ENCODE measurements around the gene METTL16. TPM values are rescaled to one million over a fixed set of nuclear protein-coding genes. Genes with fewer than 3 reads are reported as not detected.
A peak's percentile ranks its signal among the peaks of the same experiment; 100 is the strongest.

The METTL16 gene
- total and polyA plus RNA-seq, 2 of the 4 experiments (the other 2 are of a cell fraction), result 11.8 to 15.4 TPM

- DNase-seq, result no peak
- POLR2A ChIA-PET (ENCODE audit: unreplicated experiment), result interaction anchor here (1.2 kb wide), 1 partner anchor 10 kb away, joined by 3 read pairs; no protein-coding TSS in a partner anchor
Measured at GRCh38 chr17:2391597-2392251, 120.0 kb downstream of the METTL16 start.

More at GRCh38 chr17:2391597-2392251, 120.0 kb downstream of the METTL16 start:
- Histone ChIP-seq H2AFZ (replicated peaks; ENCODE audit: low read length, poor library complexity) (peak overlapping the region; percentile 36), H2BK5ac (ENCODE audit: low read depth, low read length, poor library complexity, severe bottlenecking) (peak overlapping the region; percentile 61), H2BK15ac (ENCODE audit: low read depth, low read length) (no peak overlapping the region), H3K27me3 (ENCODE audit: control insufficient read depth, insufficient read depth, low read length) (no peaks in the 10 kb centered on the region), H3K23ac (ENCODE audit: low read depth, low read length) (peak overlapping the region; percentile 34; the same call in 1 of the 2 replicates), H4K20me1 (ENCODE audit: insufficient read depth, low read length) (peaks cover 46% of the 10 kb centered on the region), H4K91ac (ENCODE audit: insufficient read depth, low read depth, low read length) (no peak overlapping the region), H3K4me1 (ENCODE audit: control insufficient read depth, insufficient read depth, low read length) (peaks cover 25% of the 10 kb centered on the region), H3K9me1 (ENCODE audit: insufficient read depth, low read length) (peaks cover 5% of the 10 kb centered on the region), H3K9me3 (ENCODE audit: control insufficient read depth, insufficient read depth, low read length) (no peaks in the 10 kb centered on the region), H3K36me3 (ENCODE audit: control insufficient read depth, insufficient read depth, low read length) (peaks cover 12% of the 10 kb centered on the region; the same call in 1 of the 2 replicates), H4K8ac (ENCODE audit: low read depth in 2 of 2, low read length in 2 of 2) (peak overlapping the region; percentile 8 to 35; a peak in 2 of 4 replicates), H3K4me2 (ENCODE audit: low read depth, low read length) (peak overlapping the region; percentile 80), H3K9ac (ENCODE audit: low read depth, low read length) (peak overlapping the region; percentile 69), H2AK9ac (replicated peaks; ENCODE audit: low read depth, low read length, poor library complexity) (peak overlapping the region; percentile 97), H3K18ac (ENCODE audit: low read depth, low read length) (0 out of 2 replicates have a peak overlapping the region, but pooled peaks have one; percentile 9), H3K14ac (replicated peaks; ENCODE audit: low read depth, low read length) (peak overlapping the region; percentile 59), H3K4ac (ENCODE audit: low read depth, low read length) (peak overlapping the region; percentile 49; the same call in 1 of the 2 replicates), H2AK5ac (ENCODE audit: low read depth, low read length) (peak overlapping the region; percentile 41), H3K27ac (ENCODE audit: insufficient read depth, low read length) (peak overlapping the region; percentile 66), H2BK120ac (ENCODE audit: low read depth, low read length) (no peak overlapping the region), H3K56ac (ENCODE audit: extremely low read depth, insufficient read depth, low read length) (peak overlapping the region; percentile 70), H2BK20ac (ENCODE audit: low read depth, low read length) (no peak overlapping the region), H4K5ac (ENCODE audit: low read depth, low read length) (no peak overlapping the region), H3K79me1 (ENCODE audit: low read depth in 1 of 2, low read length in 2 of 2) (peaks cover 18 to 69% of the 10 kb centered on the region in 2 experiments), H3K4me3 (ENCODE audit: insufficient read depth, low read depth, low read length) (peak overlapping the region; percentile 41)
- TF ChIP-seq RAD21 (IDR thresholded peaks at IDR 0.05; ENCODE audit: low read length) (no peak), ELK1 (IDR thresholded peaks at IDR 0.05; ENCODE audit: borderline replicate concordance, low read depth, low read length) (no peak), POLR2A (IDR thresholded peaks at IDR 0.05; ENCODE audit: low read depth, low read length) (0 out of 2 replicates have a peak, but pooled peaks have one; percentile 31)
- in situ Hi-C loops (cut with MboI; ENCODE audit: low sequenced_read_pairs) (no loop called here), dilution Hi-C loops (cut with HindIII; ENCODE audit: low sequenced_read_pairs, unreplicated experiment) (no loop called here), intact Hi-C loops (cut with micrococcal nuclease) (loop anchor here (1.0 kb wide), 2 partner anchors 10 to 25 kb away; partner anchors contain the start of gene MNT)
- no TSS peak for BruUV-seq (replicated peaks)
- ATAC-seq (ENCODE audit: low read depth), result no peak
- CTCF ChIA-PET, result interaction anchor here (3.2 kb wide), 1 partner anchor 9 kb away, joined by 21 read pairs; no protein-coding TSS in a partner anchor
- 82% methylated on average over 14 of the region's 18 CpGs; no CpG with 5 or more reads in 1 of the 2 experiments for WGBS, 2 experiments (ENCODE audit: extremely low coverage in 2 of 2, insufficient read length in 1 of 2)
